Fibroblast of the conjunctiva (primary cell): ENCODE results near the gene NAA30.
"Not testable (repeated sequence)": the region's sequence is repeated elsewhere in the genome, so short reads cannot be mapped to it uniquely, and the experiment has no call there.

Experiments used
- DNase-seq: peaks from one replicate; pipeline ENCODE4 v3.0.0-alpha.2; 2010; ENCODE audit warnings: low read depth

The NAA30 gene

DNA sequence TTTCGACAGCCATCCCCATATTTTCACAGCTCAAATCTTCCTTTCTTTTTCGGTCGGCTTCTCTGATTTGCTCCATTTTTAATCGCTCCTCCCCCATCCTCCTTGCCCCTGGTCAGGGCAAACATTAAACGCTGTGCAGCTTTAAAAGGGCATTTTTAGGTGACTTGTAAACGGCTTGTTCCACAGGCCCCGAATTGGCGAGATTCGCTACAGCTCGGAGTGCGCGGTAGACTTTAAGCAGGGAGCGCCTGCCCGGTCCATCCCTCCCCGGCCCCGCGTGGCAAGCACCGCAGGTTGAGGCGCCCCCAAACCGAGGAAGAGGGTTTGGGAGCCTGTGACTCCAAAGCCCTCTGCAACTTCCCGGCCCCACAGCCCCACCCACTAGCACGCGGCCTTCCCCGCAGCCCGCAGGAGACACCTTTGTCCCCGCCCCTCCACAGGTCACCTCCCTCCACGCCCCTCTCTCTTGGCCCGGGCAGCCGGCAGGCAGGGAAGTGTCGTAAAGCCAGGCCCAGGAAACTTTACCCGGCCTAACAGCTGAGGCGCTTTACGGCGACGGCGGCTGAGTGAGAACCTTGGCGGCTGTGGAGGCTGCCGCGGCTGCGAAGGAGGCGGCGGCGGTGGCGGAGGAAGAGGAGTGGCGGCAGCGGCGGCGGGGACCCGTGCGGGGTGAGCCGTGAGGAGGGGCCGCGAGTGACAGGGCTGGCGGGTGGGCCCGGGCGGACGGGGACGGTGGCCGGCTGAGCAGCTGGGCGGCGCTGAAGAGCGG is at the start of gene NAA30:
NAA30 (plus strand) TSS at position 550 of the 769 bp plus-strand sequence. CDS start 372 bp downstream, outside the sequence.
- peak; percentile 85 for DNase-seq

DNA sequence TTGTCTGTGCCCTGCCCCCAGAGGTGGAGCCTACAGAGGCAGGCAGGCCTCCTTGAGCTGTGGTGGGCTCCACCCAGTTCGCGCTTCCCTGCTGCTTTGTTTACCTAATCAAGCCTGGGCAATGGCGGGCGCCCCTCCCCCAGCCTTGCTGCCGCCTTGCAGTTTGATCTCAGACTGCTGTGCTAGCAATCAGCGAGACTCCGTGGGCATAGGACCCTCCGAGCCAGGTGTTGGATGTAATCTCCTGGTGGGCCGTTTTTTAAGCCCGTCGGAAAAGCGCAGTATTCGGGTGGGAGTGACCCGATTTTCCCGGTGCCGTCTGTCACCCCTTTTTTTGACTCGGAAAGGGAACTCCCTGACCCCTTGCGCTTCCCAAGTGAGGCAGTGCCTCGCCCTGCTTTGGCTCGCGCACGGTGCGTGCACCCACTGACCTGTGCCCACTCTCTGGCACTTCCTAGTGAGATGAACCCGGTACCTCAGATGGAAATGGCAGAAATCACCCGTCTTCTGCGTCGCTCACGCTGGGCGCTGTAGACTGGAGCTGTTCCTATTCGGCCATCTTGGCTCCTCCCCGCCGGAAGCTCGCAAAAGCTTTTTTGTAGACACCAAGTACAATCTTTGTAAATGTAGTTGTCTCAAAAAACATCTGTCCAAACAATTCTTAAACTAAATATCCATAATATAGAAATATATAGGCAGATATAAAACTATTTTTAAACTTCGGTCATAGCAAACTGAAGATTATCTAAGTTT is 46.7 kb upstream of the NAA30 start:
- not testable (repeated sequence) for DNase-seq

DNA sequence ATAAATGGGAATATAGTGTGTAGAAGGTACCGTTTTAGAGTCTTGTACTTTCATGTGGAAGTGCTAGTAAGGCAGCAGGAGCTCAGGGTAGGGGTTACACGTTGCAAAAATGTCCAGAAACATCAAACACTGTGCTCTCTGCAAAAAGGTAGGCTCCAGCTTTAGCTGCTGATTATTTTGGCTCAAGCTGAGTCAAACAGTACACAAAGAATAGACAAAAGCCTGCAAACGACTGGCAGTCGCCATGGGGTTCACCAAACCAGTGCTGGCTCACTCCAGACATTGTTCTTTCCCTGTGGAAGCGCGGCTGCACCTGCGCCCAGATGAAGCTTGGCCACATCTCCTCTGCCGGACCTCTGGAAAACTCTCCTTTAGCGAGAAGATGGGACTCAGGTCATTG is 45.3 kb upstream of the NAA30 start:
- no peak for DNase-seq

DNA sequence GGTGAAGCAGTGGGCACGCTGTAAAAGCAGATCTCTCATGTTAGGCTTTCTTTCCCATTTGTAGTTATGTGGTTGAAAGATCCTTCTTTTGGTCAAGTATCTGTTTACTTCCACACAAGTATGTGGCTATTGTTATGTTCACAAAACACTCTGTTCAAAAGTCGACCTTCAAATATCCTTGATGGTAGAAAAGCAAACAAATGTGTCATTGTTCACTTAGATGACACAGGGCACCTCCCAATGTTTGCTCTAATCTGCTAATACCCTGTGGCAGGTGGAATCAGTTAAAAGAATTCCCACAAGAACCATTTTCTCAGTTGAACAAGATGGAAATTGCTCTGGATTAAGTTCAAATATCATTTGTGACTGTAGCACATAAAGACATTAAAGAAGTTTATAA is 43.6 kb upstream of the NAA30 start:
- no peak for DNase-seq

DNA sequence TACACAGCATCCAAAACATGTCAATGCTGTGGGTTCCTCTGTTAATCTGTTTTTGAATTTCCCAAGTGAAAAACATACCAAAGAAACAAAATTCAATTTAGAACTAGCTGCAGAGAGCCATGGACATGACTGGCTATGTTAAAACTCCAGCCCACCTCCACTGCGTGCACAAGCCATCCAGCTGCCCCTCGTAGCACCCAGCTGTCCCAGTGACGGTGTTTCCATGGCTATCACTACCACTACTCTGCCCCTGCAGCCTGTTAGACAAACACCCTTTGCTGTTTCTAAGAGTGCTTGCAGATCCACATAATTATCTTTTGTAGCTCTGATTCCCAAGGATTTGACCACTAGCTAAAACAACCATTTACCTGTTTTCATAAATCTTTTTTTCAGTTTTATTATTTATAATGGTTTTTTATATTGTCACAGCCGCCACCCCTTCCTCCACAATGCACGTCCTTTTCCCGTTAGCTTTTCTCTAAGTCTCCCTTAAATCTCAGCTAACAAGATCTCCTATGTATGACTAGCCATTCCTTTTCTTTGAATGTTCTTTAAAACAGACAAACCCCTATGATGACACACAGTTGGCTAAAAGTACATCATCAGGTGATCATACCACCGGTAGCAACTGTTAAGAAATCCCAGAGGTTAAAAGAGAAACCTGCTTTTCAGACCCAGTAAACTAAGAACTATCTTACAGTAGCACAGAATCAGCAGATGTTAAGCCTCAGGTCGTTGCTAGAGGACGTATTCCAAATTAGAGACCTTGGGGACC is 37.8 kb upstream of the NAA30 start:
- DNase-seq = no peak

DNA sequence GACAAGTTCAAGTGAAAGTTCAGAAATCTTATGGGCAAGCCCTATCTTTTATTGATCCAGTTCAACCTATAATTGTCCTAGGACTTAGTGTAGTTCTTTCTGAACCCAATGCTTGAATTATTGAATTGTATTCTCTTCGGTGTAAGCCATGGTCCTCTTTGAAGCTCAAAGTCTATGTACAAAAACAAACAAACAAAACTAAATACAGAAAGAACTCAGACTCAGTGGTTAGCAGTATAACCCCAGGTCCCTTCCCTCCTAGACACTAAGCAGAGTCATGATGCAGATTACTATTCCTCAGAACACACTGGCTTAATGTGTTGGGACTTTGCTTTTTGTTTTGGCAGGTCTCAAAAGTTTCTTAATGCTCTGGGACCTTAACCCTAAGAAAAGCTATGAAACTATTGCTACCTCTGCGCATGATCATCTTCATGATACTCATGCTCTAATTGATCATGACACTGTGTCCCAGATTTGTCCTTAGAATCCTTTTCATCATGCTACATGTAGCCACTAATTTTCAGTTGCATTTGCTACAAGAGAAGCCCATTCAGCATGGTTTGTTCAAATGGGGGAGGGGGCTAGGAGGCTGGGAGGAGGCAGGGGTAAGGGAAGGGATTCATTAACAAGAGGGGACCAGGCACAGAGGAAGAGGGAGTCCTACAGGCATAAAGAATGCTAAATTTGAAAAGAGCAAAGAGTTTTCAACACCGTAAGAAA is 35.1 kb upstream of the NAA30 start:
- no peak for DNase-seq

DNA sequence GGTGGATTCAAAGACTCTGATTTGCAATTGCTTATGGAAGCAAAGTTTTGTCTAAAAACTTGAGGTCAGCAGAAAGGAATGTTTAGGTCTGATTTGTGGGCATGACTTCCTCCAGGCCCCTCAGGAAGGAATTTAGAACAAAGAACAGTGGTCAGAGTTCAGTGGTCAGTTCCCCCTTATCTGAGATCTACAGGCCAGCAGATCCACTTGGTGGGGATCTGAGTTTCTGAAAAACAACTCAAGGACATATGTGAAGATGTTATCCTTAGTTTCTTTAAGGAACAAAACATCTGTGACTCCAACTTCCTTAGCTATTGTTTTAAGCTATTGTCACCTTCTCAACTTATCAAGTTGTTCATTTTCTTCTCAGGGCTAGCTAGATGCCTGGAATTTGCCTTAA is 28.0 kb upstream of the NAA30 start:
- DNase-seq = no peak

DNA sequence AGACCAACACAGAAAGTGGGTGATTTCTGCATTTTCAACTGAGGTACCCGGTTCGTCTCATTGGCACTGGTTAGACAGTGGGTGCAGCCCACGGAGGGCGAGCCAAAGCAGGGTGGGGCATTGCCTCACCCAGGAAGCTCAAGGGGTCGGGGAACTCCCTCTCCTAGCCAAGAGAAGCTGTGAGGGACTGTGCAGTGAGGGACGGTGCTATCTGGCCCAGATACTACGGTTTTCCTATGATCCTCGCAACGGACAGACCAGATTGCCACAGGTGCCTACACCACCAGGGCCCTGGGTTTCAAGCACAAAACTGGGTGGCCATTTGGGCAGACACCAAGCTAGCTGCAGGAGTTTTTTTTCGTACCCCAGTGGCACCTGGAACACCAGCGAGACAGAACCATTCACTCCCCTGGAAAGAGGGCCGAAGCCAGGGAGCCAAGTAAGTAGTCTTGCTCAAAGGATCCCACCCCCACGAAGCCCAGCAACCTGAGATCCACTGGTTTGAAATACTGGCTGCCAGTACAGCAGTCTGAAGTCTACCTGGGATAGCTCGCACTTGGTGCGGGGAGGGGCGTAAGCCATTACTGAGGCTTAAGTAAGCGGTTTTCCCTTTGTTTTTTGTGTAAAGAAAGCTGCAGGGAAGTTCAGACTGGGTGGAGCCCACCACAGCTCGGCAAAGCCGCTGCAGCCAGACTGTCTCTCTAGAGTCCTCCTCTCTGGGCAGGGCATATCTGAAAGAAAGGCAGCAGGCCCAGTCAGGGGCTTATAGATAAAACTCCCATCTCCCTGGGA is 25.5 kb upstream of the NAA30 start:
- no peak for DNase-seq

DNA sequence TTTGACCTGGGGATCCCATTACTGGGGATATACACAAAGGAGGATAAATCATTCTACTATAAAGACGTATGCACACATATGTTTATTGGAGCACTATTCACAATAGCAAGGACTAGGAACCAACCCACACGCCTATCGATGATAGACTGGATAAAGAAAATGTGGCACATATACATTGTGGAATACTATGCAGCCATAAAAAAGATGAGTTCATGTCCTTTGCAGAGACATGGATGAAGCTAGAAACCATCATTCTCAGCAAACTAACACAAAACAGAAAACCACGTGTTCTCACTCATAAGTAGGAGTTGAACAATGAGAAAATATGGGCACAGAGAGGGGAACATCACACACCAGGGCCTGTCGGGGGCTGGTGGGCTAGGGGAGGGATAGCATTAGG is 20.2 kb upstream of the NAA30 start:
- DNase-seq = not testable (repeated sequence)

DNA sequence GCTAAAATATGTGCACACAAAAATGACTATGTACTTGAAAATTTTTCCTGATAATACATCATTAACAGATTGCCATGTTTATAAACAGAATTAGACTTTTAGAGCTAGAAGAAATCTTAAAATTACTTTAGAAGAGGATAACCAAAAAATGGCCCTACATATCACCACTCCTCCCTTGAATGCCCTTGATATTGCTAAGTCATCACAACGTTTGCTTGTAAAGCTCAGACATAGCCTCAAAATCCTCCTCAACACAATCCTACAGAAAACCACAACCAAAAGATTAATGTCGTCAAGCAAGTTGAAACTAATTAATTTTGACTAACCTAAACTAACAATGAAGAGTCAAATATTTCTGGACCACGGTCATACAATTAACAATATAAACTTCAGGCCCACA is 19.4 kb upstream of the NAA30 start:
- no peak for DNase-seq

DNA sequence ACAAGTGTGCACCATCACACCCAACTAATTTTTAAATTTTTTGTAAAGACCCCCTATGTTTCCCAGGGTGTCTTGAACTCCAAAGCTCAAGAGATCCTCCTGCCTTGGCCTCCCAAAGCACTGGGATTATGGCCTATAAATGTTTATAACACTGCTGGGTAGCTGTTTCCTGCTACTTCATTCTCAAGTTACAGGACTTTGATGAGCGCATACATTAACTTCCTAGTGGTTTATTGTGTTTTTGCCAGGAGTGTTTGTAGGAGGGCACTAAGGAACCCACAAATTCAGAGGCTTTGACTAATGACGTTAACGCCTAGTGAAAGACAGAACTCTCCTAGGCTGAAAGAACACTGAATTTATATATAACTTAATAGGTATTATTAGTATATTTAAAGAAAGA is 15.2 kb upstream of the NAA30 start:
- DNase-seq = no peak

DNA sequence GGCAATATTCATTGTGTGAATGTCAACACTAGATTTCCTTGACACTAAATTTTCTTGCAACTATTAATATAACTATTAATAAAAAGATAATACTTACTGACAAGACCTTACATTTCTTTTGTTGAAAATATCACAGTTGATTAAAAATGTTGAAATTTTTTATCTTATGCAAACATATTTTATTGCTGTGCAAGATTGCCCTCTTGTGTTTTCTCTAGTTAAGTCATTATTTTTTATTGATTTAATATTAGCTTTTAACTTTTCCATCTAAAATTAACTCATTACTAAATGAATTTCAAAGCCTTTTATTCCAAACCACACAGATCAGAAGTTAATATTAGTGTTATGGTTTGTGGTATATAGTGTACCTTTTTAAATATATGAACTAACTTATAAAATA is 11.7 kb upstream of the NAA30 start:
- no peak for DNase-seq

DNA sequence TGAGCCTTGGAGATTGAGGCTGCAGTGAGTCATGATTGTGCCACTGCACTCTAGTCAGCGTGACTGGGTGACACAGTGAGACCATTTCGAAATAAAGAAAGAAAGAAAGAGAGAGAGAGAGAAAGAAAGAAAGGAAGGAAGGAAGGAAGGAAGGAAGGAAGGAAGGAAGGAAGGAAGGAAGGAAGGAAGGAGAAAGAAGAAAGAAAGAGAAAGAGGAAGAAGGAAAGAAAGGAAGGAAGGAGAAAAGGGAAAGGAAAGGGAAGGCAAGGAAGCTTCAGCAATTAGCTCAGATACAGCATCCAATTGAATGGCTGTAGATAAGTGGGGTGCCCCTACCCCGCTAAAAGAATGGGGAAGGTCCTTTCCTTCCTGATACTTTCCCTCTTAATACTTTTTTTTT is 9.5 kb upstream of the NAA30 start:
- DNase-seq = no peak

DNA sequence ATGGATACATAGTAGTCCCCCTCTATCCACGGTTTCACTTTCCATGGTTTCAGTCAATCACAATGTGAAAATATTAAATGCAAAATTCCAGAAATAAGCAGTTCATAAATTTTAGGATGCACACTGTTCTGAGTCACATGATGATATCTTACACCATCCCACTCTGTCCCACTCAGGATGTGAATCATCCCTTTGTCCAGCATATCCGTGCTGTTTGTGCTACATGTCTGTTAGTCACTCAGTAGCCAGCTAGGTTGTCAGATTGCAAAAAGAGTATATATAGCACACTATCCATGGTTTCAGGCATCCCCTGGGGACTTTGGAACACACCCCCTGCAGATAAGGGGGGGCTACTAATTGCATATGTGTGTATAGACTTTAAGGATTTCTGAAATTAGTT is 8.1 kb upstream of the NAA30 start:
- peak; percentile 23 for DNase-seq

DNA sequence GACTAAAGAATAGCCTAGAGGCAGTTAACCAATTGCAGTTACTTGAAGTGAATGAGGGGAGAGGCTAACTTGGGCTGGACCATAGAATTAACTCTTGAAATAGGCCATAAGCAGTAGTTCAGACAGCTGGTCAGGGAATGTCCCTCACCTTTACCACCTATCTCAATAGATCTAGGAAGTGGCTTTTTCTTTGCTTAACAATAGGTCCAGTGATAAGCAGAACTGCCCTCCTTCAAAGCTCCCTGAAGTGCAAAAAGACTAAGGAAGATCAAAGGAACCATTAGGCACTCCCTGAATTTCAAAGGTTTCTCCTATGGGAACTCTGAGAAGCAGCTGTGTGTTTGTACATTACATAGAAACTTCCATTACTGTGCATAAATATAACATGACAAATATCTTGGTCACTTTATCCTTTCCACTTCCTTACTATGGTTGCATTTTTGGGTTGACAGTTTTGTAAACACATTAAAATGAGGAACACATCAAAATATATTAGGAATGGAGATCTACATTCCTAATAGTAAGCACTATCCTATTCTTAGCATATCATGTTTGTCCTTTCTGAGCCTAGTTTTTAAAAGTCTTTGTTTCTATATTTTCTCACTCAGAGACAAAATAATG is 7.2 kb upstream of the NAA30 start:
- no peak for DNase-seq

DNA sequence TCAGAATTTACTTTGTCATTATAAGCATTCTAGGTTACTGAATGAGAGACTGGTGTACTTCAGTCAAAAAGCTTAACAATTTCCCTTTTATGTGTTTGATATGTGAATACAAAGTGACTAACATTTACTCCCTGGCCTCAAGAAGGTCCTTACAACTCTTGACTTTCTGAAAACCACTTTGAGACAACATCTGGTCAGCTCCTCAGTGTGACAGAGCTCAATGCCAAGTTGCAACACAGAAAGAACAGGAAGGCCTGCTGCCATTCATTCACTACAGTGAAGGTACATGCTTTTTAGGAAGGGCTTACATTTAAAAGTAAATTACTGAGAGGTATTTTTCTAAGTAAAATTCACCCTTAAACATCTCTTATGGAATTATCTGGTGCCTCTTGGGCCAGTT is 2.3 kb upstream of the NAA30 start:
- DNase-seq = no peak

DNA sequence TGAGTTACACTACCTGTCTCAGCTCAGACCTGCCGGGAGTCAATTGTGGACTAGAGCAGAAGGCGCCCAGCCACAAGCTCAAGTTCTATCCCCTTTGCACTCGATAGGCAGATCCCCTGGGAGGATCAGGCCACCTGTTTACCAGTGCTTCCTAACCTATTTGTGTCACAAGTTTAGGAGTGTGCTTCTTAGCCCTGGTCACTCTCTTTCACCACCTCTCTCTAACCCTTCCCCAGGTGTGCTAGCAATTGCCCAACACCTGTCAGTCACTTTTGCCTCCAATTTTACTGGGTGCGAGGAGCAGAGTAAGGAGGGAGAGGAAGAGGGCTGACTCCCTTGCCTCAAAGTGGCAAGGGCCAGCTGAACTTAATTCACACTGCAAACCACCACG is 745 bp upstream of the NAA30 start:
- no peak for DNase-seq

DNA sequence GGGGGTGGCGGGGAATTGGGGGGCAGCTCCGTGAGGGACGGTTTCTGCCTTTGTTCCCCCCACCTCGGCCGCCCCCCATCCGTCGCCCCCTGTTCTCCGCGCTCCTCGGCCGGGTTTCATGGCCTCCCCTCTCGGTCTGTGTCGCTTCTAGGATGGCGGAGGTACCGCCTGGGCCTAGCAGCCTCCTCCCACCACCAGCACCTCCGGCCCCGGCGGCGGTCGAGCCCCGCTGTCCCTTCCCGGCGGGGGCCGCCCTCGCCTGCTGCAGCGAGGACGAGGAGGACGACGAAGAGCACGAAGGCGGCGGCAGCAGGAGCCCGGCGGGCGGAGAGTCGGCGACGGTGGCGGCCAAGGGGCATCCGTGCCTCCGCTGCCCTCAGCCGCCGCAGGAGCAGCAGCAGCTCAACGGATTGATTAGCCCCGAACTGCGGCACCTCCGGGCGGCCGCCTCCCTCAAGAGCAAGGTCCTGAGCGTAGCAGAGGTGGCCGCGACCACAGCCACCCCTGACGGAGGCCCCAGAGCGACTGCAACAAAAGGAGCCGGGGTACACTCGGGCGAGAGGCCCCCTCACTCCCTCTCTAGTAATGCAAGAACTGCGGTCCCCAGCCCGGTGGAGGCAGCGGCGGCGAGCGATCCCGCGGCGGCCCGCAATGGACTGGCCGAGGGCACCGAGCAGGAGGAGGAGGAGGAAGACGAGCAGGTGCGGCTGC is 575 bp downstream of the NAA30 start:
- DNase-seq = no peak

DNA sequence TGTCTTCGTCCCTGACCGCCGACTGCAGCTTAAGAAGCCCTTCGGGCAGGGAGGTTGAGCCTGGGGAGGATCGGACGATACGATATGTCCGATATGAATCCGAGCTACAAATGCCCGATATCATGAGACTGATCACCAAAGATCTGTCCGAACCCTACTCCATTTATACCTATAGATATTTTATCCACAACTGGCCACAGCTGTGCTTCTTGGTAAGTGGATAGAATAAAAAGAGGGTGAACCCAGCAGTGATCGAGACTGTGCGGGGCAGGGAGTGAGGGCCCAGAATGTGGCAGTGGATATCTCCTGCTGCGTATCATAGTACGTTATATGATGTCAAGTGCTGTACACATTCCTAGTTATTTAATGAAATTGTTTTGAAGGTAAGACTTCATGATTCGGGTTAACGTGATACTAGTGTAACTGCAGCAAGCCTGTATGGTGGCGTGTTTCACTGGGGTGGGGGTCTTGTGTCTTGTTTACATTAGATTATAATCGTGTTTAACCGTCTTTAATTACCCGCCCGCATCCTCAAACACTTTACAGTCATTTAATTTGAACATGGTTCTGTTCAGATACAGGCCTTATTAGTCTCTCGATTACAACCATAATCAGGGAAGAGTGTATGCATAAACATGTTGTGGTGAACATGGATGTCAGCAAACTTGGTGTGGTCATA is 1.3 kb downstream of the NAA30 start:
- no peak for DNase-seq

DNA sequence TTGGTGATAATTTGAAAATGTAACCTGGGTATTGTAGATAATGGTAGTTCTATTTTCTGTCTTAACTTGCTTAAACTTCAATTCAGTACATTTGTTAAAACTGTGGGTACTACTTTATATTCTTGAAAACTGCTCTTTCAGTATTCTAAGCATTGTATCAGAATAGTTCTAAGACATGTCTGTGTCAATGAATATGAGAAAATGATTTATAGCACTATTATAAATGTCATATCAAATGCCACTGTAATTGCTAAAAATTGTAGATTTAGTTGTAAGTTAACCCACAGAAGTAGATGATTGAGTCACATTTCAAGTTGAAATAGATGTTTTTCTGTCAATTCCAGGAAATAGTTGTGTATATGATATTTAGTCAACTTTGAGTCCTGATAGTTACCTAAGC is 2.4 kb downstream of the NAA30 start:
- DNase-seq = no peak
